ENCODE data around the gene IGSF23.
"Not testable (repeated sequence)": the region's sequence is repeated elsewhere in the genome, so short reads cannot be mapped to it uniquely, and the experiment has no call there.

Gene IGSF23

GRCh38 chr19:44666852-44667556, 53.6 kb downstream of the IGSF23 start:
- no peak for DNase-seq (ENCODE audit: low spot score)

GRCh38 chr19:44668985-44669764, 55.8 kb downstream of the IGSF23 start:
- no peak for DNase-seq (ENCODE audit: low spot score)

GRCh38 chr19:44670027-44670426, 56.7 kb downstream of the IGSF23 start:
- DNase-seq (ENCODE audit: low spot score) = not testable (repeated sequence)

- DNase-seq (ENCODE audit: low spot score) = no peak
Observed at GRCh38 chr19:44671400-44671799, 58.0 kb downstream of the IGSF23 start, which contains the start of gene CEACAM19. TSS of gene CEACAM19 (plus strand) at chr19:44671482. CDS start at chr19:44671932, 450 bp downstream.

- no peak for DNase-seq (ENCODE audit: low spot score)
Observed at GRCh38 chr19:44672226-44672625, 58.9 kb downstream of the IGSF23 start.

GRCh38 chr19:44673510-44673909, 60.1 kb downstream of the IGSF23 start:
- no peak for DNase-seq (ENCODE audit: low spot score)

- DNase-seq (ENCODE audit: low spot score) = no peak
Observed at GRCh38 chr19:44675521-44675920, 62.2 kb downstream of the IGSF23 start.

GRCh38 chr19:44677019-44677811, 63.9 kb downstream of the IGSF23 start:
- DNase-seq (ENCODE audit: low spot score) = peak; percentile 84

- no peak for DNase-seq (ENCODE audit: low spot score)
Observed at GRCh38 chr19:44680536-44680935, 67.2 kb downstream of the IGSF23 start.

GRCh38 chr19:44681992-44682790, 68.8 kb downstream of the IGSF23 start:
- no peak for DNase-seq (ENCODE audit: low spot score)

- no peak for DNase-seq (ENCODE audit: low spot score)
Observed at GRCh38 chr19:44682807-44683206, 69.4 kb downstream of the IGSF23 start.

- no peak for DNase-seq (ENCODE audit: low spot score)
Observed at GRCh38 chr19:44683434-44684210, 70.3 kb downstream of the IGSF23 start.

GRCh38 chr19:44684396-44684795, 71.0 kb downstream of the IGSF23 start:
- DNase-seq (ENCODE audit: low spot score) = not testable (repeated sequence)

GRCh38 chr19:44684892-44685863, 71.8 kb downstream of the IGSF23 start:
- no peak for DNase-seq (ENCODE audit: low spot score)

GRCh38 chr19:44685877-44686276, 72.5 kb downstream of the IGSF23 start:
- DNase-seq (ENCODE audit: low spot score) = no peak

All from iPS-NIHi11 (cell line).